Thymus (tissue), 11 donors: ENCODE results near the gene POGLUT3. TPM values are rescaled to one million over a fixed set of nuclear protein-coding genes. Genes with fewer than 3 reads are reported as not detected.

ENCODE experiments used
- DNase-seq, 9 donors: peaks; one replicate each; pipeline ENCODE4 v3.0.0-alpha.2; 2013; ENCODE audit warnings: low spot score in 9 of 9, low read depth in 6 of 9, missing footprints in 1 of 9
- H3K27ac ChIP-seq, 2 donors: one replicate each; pipeline ENCODE4 v1.5.1; 2013; ENCODE audit warnings: control low read depth in 1 of 2, low read depth in 1 of 2, low read length in 1 of 2, mild to moderate bottlenecking in 1 of 2, moderate library complexity in 1 of 2
- H3K27me3 ChIP-seq, 2 donors: one replicate each; pipeline ENCODE4 v1.5.1; 2013; ENCODE audit warnings: low read length in 1 of 2; ENCODE audit not compliant: control insufficient read depth in 2 of 2, insufficient read depth in 1 of 2
- H3K36me3 ChIP-seq, 2 donors: one replicate each; pipeline ENCODE4 v1.5.1; 2013; ENCODE audit warnings: low read length in 1 of 2, mild to moderate bottlenecking in 1 of 2, moderate library complexity in 1 of 2; ENCODE audit not compliant: control insufficient read depth in 2 of 2, insufficient read depth in 2 of 2
- H3K4me1 ChIP-seq, 2 donors: one replicate each; pipeline ENCODE4 v1.5.1; 2013; ENCODE audit warnings: low read length in 2 of 2; ENCODE audit not compliant: control insufficient read depth in 2 of 2, insufficient read depth in 2 of 2
- H3K4me3 ChIP-seq, 2 donors: one replicate each; pipeline ENCODE4 v1.5.1; 2013; ENCODE audit warnings: low read length in 2 of 2, control low read depth in 1 of 2, mild to moderate bottlenecking in 1 of 2
- H3K9me3 ChIP-seq, 2 donors: one replicate each; pipeline ENCODE4 v1.5.1; 2013; ENCODE audit warnings: low read length in 1 of 2, mild to moderate bottlenecking in 1 of 2; ENCODE audit not compliant: control insufficient read depth in 2 of 2, insufficient read depth in 1 of 2
- WGBS: extraction: QIAGEN DNeasy Blood & Tissue Kit; methylation state at CpG from one replicate; pipeline ENCODE4 v1.1.7; 2013; 5-methylcytosine and 5-hydroxymethylcytosine counted together
- polyA plus RNA-seq: library from polyadenylated mRNA; stranded (reverse); fragments of 200-250 nt; gene quantifications from one replicate; pipeline ENCODE4 v1.2.3, GENCODE V29; 2013
- total RNA-seq: library from RNA; stranded (reverse); fragments of 120-200 nt; gene quantifications from one replicate; pipeline ENCODE4 v1.2.4, GENCODE V29; 2013
- donor health status: healthy.

POGLUT3 gene
- total and polyA plus RNA-seq, 2 donors, result 9.0 to 17.0 TPM

- H3K4me3 ChIP-seq, result no peak overlapping the region
- H3K4me1 ChIP-seq, result peaks cover 0 to 5% of the 10 kb centered on the region in 2 donors
- H3K36me3 ChIP-seq, result no peaks in the 10 kb centered on the region
- H3K27ac ChIP-seq, result no peak overlapping the region
- no peaks in the 10 kb centered on the region for H3K27me3 ChIP-seq
- H3K9me3 ChIP-seq, result no peaks in the 10 kb centered on the region
- 95% methylated on average over 1 of the region's 1 CpG for WGBS
- DNase-seq, result no peak
Measured at GRCh38 chr11:108468478-108468864, 29.7 kb downstream of the POGLUT3 start.

- no peaks in the 10 kb centered on the region for H3K36me3 ChIP-seq
- H3K9me3 ChIP-seq, result no peaks in the 10 kb centered on the region
- DNase-seq, result peak; percentile 93 to 99 (median 96)
- WGBS, result under 1% methylated on average over 35 of the region's 35 CpGs
- no peaks in the 10 kb centered on the region for H3K27me3 ChIP-seq
- H3K27ac ChIP-seq, result peak within 1 kb of the TSS; percentile 94 to 98
- H3K4me1 ChIP-seq, result peaks cover 0 to 5% of the 10 kb centered on the region in 2 donors
- H3K4me3 ChIP-seq, result peak within 1 kb of the TSS; percentile 75 to 82
Measured at GRCh38 chr11:108467091-108467823, 30.9 kb downstream of the POGLUT3 start, which contains the start of gene C11orf65. Gene C11orf65 (minus strand): TSS chr11:108467529. CDS start chr11:108461559, 5,970 bp downstream.

- Histone ChIP-seq H3K36me3 (no peaks in the 10 kb centered on the region), H3K27me3 (no peaks in the 10 kb centered on the region), H3K27ac (peak overlapping the region; percentile 94 to 98), H3K9me3 (no peaks in the 10 kb centered on the region), H3K4me1 (peaks cover 0 to 5% of the 10 kb centered on the region in 2 donors), H3K4me3 (peak overlapping the region; percentile 75 to 82)
- WGBS, result 58% methylated on average over 7 of the region's 7 CpGs
- no peak for DNase-seq
Measured at GRCh38 chr11:108466405-108466804, 31.8 kb downstream of the POGLUT3 start.

GRCh38 chr11:108453207-108453835, 44.9 kb downstream of the POGLUT3 start:
- H3K4me1 ChIP-seq, result no peaks in the 10 kb centered on the region
- no peak overlapping the region for H3K4me3 ChIP-seq
- no peak for DNase-seq
- H3K9me3 ChIP-seq, result no peaks in the 10 kb centered on the region
- H3K27me3 ChIP-seq, result no peaks in the 10 kb centered on the region
- H3K36me3 ChIP-seq, result no peaks in the 10 kb centered on the region
- H3K27ac ChIP-seq, result no peak overlapping the region
- 98% methylated on average over 2 of the region's 2 CpGs for WGBS

Other genes starting within 250 kb of the POGLUT3 start
- 1.8 TPM for gene C11orf65, start 30.9 kb downstream of the POGLUT3 start, total RNA-seq
- 1.4 TPM for gene C11orf65, start 30.9 kb downstream of the POGLUT3 start, polyA plus RNA-seq
- 1.8 TPM for gene EXPH5, start 95.4 kb upstream of the POGLUT3 start, total RNA-seq
- gene EXPH5, start 95.4 kb upstream of the POGLUT3 start, polyA plus RNA-seq, result 1.8 TPM
- 20.1 TPM for gene DDX10, start 166.7 kb upstream of the POGLUT3 start, total RNA-seq
- 32.3 TPM for gene DDX10, start 166.7 kb upstream of the POGLUT3 start, polyA plus RNA-seq